ENCODE measurements around the gene IL13. TPM values are rescaled to one million over a fixed set of nuclear protein-coding genes. Genes with fewer than 3 reads are reported as not detected.
A peak's percentile ranks its signal among the peaks of the same experiment; 100 is the strongest.
"Not testable (repeated sequence)": the region's sequence is repeated elsewhere in the genome, so short reads cannot be mapped to it uniquely, and the experiment has no call there.

The IL13 gene
- under 1 TPM in 1 of 3 donors, not detected in 2; 0.28 TPM for polyA plus RNA-seq

- H3K27me3 Mint-ChIP-seq (ENCODE audit: low read depth in 3 of 3), result peaks cover 20 to 21% (median 20%) of the 10 kb centered on the region in 3 donors
- DNase-seq, result no peak
- H3K4me1 Mint-ChIP-seq, result peaks cover 4 to 8% of the 10 kb centered on the region in 2 donors
- no peak within 1 kb of the TSS for H3K27ac Mint-ChIP-seq
- H3K9me3 Mint-ChIP-seq, result no peaks in the 10 kb centered on the region
- peaks cover 0 to 4% (median 0%) of the 10 kb centered on the region in 3 donors for H3K36me3 Mint-ChIP-seq
- peak within 1 kb of the TSS in 2 of 5 donors; percentile 12 to 35 for H3K4me3 Mint-ChIP-seq
Measured at GRCh38 chr5:132657676-132658380, at the start of gene IL13. IL13 (plus strand) TSS chr5:132658173; CDS start chr5:132658187, 14 bp downstream.

DNA sequence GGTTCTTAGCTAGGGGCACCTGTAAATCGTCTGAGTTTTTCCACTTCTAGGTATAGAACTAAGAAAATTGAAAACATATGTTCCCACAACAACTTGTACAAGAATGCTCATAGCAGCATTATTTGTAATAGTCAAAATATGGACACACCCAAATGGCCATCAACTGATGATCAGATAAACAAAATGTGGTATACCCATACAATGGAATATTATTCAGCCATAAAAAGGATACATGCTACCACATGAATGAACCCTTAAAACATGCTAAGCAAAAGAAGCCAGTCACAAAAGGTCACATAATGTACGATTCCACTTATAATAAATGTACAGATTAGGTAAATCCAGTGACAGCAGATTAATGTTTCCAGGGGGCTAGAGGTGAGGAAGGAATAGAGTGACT, 46.0 kb upstream of the IL13 start:
- no peaks in the 10 kb centered on the region for H3K9me3 Mint-ChIP-seq
- DNase-seq, result no peak
- H3K4me3 Mint-ChIP-seq, result no peak overlapping the region
- no peaks in the 10 kb centered on the region for H3K4me1 Mint-ChIP-seq
- peaks cover 24 to 36% (median 34%) of the 10 kb centered on the region in 3 donors for H3K36me3 Mint-ChIP-seq
- no peaks in the 10 kb centered on the region for H3K27me3 Mint-ChIP-seq (ENCODE audit: low read depth in 3 of 3)
- no peak overlapping the region for H3K27ac Mint-ChIP-seq

GRCh38 chr5:132612846-132613245, 45.1 kb upstream of the IL13 start:
- H3K4me1 Mint-ChIP-seq, result no peaks in the 10 kb centered on the region
- no peak overlapping the region for H3K4me3 Mint-ChIP-seq
- H3K27ac Mint-ChIP-seq, result no peak overlapping the region
- peaks cover 0 to under 1% (median 0%) of the 10 kb centered on the region in 3 donors for H3K27me3 Mint-ChIP-seq (ENCODE audit: low read depth in 3 of 3)
- H3K9me3 Mint-ChIP-seq, result no peaks in the 10 kb centered on the region
- H3K36me3 Mint-ChIP-seq, result peaks cover 21 to 40% (median 36%) of the 10 kb centered on the region in 3 donors
- DNase-seq, result no peak

GRCh38 chr5:132621699-132622098, 36.3 kb upstream of the IL13 start:
- peak overlapping the region in 1 of 6 donors; percentile 39 for H3K27ac Mint-ChIP-seq
- DNase-seq, result no peak
- H3K27me3 Mint-ChIP-seq (ENCODE audit: low read depth in 3 of 3), result peaks cover 0 to 2% (median 0%) of the 10 kb centered on the region in 3 donors
- H3K36me3 Mint-ChIP-seq, result peaks cover 23 to 50% (median 26%) of the 10 kb centered on the region in 3 donors
- no peaks in the 10 kb centered on the region for H3K9me3 Mint-ChIP-seq
- H3K4me1 Mint-ChIP-seq, result no peaks in the 10 kb centered on the region
- H3K4me3 Mint-ChIP-seq, result no peak overlapping the region

GRCh38 chr5:132622608-132623007, 35.4 kb upstream of the IL13 start:
- Mint-ChIP-seq H3K27ac (no peak overlapping the region), H3K27me3 (ENCODE audit: low read depth in 3 of 3) (peaks cover 0 to 2% (median 0%) of the 10 kb centered on the region in 3 donors), H3K36me3 (peaks cover 25 to 51% (median 29%) of the 10 kb centered on the region in 3 donors), H3K4me1 (no peaks in the 10 kb centered on the region), H3K9me3 (no peaks in the 10 kb centered on the region), H3K4me3 (no peak overlapping the region)
- no peak for DNase-seq

GRCh38 chr5:132627470-132627869, 30.5 kb upstream of the IL13 start:
- peaks cover 0 to 2% of the 10 kb centered on the region in 2 donors for H3K4me1 Mint-ChIP-seq

GRCh38 chr5:132628814-132629213, 29.2 kb upstream of the IL13 start:
- peaks cover 0 to 1% (median 0%) of the 10 kb centered on the region in 3 donors for H3K27me3 Mint-ChIP-seq (ENCODE audit: low read depth in 3 of 3)
- no peak overlapping the region for H3K4me3 Mint-ChIP-seq
- peaks cover 13 to 30% (median 19%) of the 10 kb centered on the region in 3 donors for H3K36me3 Mint-ChIP-seq
- H3K4me1 Mint-ChIP-seq, result peaks cover 0 to 2% of the 10 kb centered on the region in 2 donors
- H3K27ac Mint-ChIP-seq, result peak overlapping the region in 1 of 6 donors; percentile 54
- DNase-seq, result no peak
- H3K9me3 Mint-ChIP-seq, result no peaks in the 10 kb centered on the region

More at GRCh38 chr5:132627470-132627869, 30.5 kb upstream of the IL13 start:
- Mint-ChIP-seq H3K9me3 (no peaks in the 10 kb centered on the region), H3K36me3 (peaks cover 22 to 35% (median 30%) of the 10 kb centered on the region in 3 donors), H3K27me3 (ENCODE audit: low read depth in 3 of 3) (peaks cover 0 to 1% (median 0%) of the 10 kb centered on the region in 3 donors), H3K27ac (peak overlapping the region in 1 of 6 donors; percentile 20), H3K4me3 (no peak overlapping the region)
- no peak for DNase-seq

GRCh38 chr5:132629230-132629944, 28.6 kb upstream of the IL13 start:
- Mint-ChIP-seq H3K4me3 (no peak overlapping the region), H3K9me3 (no peaks in the 10 kb centered on the region), H3K36me3 (peaks cover 13 to 30% (median 25%) of the 10 kb centered on the region in 3 donors), H3K4me1 (peaks cover 0 to 2% of the 10 kb centered on the region in 2 donors), H3K27ac (peak overlapping the region in 1 of 6 donors; percentile 54), H3K27me3 (ENCODE audit: low read depth in 3 of 3) (peaks cover 0 to 3% (median 0%) of the 10 kb centered on the region in 3 donors)
- no peak for DNase-seq

DNA sequence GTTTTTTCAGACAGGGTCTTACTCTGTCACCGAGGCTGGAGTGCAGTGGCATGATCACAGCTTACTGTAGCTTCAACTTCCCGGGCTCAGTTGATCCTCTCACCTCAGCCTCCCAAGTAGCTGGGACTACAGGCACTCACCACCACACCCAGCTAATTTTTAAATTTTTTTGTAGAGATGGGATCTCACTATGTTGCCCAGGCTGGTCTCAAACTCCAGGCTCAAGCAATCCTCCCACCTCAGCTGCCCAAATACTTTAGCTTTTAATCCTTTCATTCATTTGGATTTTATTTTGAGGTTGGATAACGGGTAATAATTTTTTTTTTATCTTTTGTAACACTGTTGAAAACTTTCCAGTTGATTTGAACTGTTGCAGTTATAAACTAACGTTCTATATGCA, 24.4 kb upstream of the IL13 start:
- H3K27me3 Mint-ChIP-seq (ENCODE audit: low read depth in 3 of 3); H3K9me3 Mint-ChIP-seq; DNase-seq; H3K4me3 Mint-ChIP-seq; H3K27ac Mint-ChIP-seq; H3K4me1 Mint-ChIP-seq: not testable (repeated sequence)
- H3K36me3 Mint-ChIP-seq, result peaks cover 16 to 36% (median 32%) of the 10 kb centered on the region in 3 donors

GRCh38 chr5:132635873-132636272, 22.1 kb upstream of the IL13 start:
- Mint-ChIP-seq H3K27me3 (ENCODE audit: low read depth in 3 of 3) (peaks cover 0 to 3% (median 2%) of the 10 kb centered on the region in 3 donors), H3K27ac (no peak overlapping the region), H3K36me3 (peaks cover 19 to 42% (median 33%) of the 10 kb centered on the region in 3 donors), H3K4me1 (no peaks in the 10 kb centered on the region), H3K9me3 (no peaks in the 10 kb centered on the region), H3K4me3 (no peak overlapping the region)
- DNase-seq, result no peak

GRCh38 chr5:132637241-132637640, 20.7 kb upstream of the IL13 start:
- peaks cover 0 to 3% (median 2%) of the 10 kb centered on the region in 3 donors for H3K27me3 Mint-ChIP-seq (ENCODE audit: low read depth in 3 of 3)
- DNase-seq, result no peak
- H3K36me3 Mint-ChIP-seq, result peaks cover 15 to 44% (median 30%) of the 10 kb centered on the region in 3 donors
- H3K4me1 Mint-ChIP-seq, result no peaks in the 10 kb centered on the region
- H3K4me3 Mint-ChIP-seq, result no peak overlapping the region
- no peaks in the 10 kb centered on the region for H3K9me3 Mint-ChIP-seq
- peak overlapping the region in 1 of 6 donors; percentile 52 for H3K27ac Mint-ChIP-seq

DNA sequence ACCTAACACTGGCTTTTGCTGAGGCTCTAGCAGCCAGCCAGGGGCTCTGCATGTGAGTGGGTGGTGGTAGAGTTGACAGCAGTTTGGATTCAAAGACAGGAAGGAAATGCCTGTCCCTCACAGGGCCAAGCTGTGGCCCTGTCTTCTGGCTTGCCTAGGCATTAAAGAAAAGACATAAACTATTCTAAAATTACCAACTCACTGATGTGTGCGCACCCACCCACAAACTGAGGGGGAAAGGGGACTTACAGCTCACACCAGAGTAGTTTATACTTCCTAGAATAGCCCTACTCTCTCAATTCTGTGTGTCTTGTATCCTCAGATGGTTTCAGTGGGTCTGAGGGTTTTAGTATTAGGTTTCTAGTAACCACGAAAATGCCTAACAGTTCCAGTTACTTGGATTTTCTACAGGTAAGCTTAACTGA, 18.3 kb upstream of the IL13 start:
- peaks cover 21 to 46% (median 35%) of the 10 kb centered on the region in 3 donors for H3K36me3 Mint-ChIP-seq
- no peak for DNase-seq
- H3K4me3 Mint-ChIP-seq, result no peak overlapping the region
- H3K27me3 Mint-ChIP-seq (ENCODE audit: low read depth in 3 of 3), result peaks cover 0 to 2% (median 2%) of the 10 kb centered on the region in 3 donors
- H3K27ac Mint-ChIP-seq, result no peak overlapping the region
- no peaks in the 10 kb centered on the region for H3K4me1 Mint-ChIP-seq
- H3K9me3 Mint-ChIP-seq, result no peaks in the 10 kb centered on the region

DNA sequence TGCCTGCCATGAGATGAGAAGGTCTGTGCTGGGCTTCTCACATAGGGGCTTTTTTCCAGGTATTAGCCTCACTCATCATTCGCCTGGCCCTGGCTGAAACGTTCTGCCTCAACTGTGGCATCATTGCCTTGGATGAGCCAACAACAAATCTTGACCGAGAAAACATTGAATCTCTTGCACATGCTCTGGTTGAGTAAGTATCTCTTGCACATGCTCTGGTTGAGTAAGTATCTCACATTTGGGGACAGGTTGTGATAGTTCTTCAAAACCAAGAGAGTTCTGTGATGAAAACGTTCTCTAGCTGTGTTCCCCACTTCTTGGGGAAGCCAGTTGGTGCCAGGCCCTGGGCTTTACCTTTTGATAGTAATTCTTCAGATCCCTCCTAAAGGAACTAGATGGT, 17.4 kb upstream of the IL13 start:
- no peak for DNase-seq
- peaks cover 0 to 2% (median 2%) of the 10 kb centered on the region in 3 donors for H3K27me3 Mint-ChIP-seq (ENCODE audit: low read depth in 3 of 3)
- no peaks in the 10 kb centered on the region for H3K4me1 Mint-ChIP-seq
- H3K4me3 Mint-ChIP-seq, result no peak overlapping the region
- peaks cover 21 to 45% (median 35%) of the 10 kb centered on the region in 3 donors for H3K36me3 Mint-ChIP-seq
- H3K27ac Mint-ChIP-seq, result no peak overlapping the region
- no peaks in the 10 kb centered on the region for H3K9me3 Mint-ChIP-seq

- no peak overlapping the region for H3K27ac Mint-ChIP-seq
Measured at GRCh38 chr5:132641241-132641723, 16.7 kb upstream of the IL13 start.

More at GRCh38 chr5:132641241-132641723, 16.7 kb upstream of the IL13 start:
- Mint-ChIP-seq H3K9me3 (no peaks in the 10 kb centered on the region), H3K4me3 (no peak overlapping the region), H3K27me3 (ENCODE audit: low read depth in 3 of 3) (peaks cover 0 to 2% (median 2%) of the 10 kb centered on the region in 3 donors), H3K4me1 (no peaks in the 10 kb centered on the region), H3K36me3 (peaks cover 21 to 43% (median 35%) of the 10 kb centered on the region in 3 donors)
- DNase-seq, result no peak

Measured in immature natural killer cell (primary cell).